NCI-H2171 (cell line): ENCODE results near the gene ALX1.
A peak's percentile ranks its signal among the peaks of the same experiment; 100 is the strongest.

Experiments
- DNase-seq: peaks from one replicate; lab custom pipeline; 2025; lab: John Stamatoyannopoulos, UW

The ALX1 gene

DNA sequence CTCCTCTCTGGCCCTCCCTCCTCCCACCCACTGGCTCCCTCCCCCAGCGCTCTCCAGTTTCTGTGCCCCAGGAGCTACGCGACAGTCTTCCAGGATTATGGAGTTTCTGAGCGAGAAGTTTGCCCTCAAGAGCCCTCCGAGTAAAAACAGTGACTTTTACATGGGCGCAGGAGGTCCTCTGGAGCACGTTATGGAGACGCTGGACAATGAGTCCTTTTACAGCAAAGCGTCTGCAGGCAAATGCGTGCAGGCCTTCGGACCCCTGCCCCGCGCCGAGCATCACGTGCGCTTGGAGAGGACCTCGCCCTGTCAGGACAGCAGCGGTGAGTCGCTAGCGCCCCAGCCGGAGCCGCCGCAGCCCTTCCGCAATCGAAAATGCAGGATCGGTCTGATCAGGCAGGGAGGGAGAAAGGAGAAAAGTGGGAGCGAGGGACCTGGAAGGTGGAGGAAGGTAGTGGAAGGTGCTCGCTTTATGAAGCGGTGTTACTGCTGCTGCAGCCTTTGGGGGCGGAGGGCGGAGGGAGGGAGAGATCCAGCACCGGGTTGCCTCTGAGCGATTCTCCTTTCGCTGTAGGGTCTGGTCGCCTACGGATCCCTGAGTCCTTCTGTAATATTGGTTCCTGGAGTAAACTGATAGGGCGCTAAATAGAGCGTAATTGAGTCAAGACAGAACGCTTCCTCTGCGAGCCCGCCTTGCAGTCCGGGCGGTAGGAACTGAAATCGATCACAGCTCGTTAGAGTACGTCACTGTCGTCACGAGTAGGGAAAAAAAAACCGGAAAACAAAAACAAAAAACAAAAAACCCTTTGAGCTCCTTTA, at the start of gene ALX1:
Gene ALX1 (plus strand): TSS at position 56 of the 819 bp plus-strand sequence. CDS start 42 bp downstream, at position 98.
- peak; percentile 12 for DNase-seq

DNA sequence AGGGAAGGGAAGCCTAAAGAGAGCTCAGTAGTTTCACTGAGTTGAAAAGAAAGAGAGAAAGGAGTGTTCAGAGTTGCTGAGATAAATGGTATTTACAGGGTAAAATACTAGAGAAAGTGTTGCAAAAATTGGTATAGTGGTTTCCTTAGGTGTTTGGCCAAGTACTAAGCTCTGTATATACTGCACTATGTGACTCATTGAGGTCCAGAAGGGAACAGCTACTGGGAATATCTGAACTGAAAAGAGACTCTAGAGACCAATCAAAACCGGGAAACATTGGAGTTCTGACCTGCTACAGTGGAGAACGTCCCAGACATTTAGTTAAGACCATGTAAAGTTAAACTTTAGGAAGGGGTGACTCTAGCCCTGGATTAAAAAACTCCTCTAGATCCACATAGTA, 42.7 kb upstream of the ALX1 start:
- DNase-seq, result no peak

DNA sequence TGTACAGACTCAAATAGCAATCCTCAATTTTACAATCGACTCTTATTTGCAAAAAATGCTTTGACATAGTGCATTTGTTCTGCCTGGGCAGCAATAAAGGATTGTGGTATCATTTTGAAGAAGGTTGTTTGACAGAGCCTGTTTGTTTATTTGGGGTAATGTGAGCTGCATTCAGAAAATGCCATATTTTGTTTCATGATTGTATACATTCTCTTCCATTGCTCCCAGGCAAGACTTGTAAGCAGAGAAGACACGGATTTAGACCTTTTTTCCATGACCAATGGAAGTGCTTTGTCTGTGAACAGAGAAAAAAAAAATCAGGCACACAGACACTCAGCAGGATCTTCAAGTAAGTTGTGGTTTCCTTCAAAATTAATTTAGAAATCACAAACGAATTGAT, 35.5 kb upstream of the ALX1 start:
- no peak for DNase-seq

DNA sequence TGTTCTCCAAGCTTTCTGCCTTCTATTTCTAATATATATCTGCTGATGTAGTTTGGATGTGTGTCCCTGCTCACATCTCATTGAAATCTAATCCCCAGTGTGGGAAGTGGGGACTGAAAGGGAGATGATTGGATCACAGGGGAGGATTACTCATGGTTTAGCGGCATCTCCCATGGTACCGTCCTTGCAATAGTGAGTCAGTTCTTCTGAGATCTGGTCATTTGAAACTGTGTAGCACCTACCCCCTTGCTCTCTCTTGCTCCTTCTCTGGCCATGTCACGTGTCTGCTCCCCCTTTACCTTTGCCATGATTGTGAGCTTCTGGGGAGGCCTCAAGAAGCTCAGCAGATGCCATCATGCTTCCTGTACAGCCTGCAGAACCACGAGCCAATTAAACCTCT, 26.2 kb upstream of the ALX1 start:
- no peak for DNase-seq

DNA sequence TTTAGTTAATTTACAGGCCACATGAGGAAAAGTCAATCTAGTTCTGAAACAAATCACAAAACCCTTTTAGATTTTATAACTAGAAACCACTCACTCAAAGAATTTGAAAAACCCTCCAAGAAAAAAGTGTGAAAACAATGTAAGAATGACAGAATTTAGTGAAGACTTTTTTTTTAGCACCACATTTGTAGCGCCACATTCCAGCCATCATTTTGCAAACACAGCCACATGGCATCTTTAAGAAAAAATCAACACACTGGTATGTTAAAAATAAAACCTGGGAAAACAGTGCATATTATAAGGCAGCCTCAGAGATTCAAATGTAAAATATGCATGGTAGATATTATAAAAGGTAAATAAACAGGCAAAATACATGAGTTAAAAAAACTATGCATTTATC, 22.3 kb upstream of the ALX1 start:
- DNase-seq, result no peak

DNA sequence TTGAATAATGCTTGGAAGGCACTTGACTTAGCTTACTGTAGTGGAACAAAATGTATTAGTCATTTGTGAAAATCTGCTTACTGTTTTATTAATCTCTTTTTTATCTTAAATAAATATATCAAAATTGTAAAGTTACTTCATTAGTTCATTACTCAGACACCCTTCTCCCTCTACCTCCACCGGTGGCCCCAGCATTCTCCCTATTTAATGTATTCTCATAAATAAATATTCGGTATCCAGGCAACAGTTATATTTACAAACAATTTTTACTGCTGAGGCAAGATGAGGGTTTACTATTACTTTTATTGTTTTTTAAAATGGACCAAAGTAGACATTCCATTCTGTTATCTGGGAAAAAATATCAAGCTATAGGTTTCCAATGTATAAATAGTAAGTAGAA, 19.6 kb upstream of the ALX1 start:
- no peak for DNase-seq

DNA sequence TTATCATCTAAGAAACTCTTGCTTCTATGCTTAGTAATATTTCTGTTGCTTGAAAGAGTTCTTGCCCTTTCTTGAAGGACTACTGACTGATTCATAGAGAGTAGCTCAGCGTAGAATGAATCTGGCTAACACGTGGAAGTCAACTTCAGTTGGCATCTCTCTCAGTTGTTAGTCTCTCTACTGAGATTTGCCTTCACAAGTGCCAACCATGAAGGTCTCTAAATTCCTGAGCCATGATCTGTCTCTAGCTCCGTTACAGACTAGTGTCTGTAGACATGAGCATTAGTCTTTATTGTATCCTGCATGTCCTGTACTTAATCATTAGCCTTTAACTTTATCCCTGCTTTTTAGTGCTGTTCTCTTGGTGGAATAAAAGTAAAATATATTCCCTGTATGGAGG, 19.1 kb upstream of the ALX1 start:
- DNase-seq, result no peak

DNA sequence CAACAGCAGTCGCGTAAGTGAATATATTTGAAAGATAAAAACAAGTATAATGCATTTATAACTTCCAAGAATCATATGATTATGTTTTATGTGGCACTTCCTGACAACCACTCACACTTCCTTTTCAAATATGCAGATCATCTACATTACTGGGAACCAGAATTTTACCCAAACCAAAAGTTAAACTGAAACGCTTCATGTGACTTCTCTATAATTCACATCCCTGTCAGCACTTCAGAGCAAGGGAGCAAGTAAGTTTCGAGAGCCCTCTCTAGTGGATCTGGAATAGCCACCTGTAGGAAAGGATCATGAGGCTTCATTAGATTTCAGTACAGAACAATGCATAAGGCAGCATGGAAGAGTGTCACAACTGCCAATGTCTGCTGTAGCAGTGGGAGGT, 13.7 kb upstream of the ALX1 start:
- DNase-seq, result no peak

DNA sequence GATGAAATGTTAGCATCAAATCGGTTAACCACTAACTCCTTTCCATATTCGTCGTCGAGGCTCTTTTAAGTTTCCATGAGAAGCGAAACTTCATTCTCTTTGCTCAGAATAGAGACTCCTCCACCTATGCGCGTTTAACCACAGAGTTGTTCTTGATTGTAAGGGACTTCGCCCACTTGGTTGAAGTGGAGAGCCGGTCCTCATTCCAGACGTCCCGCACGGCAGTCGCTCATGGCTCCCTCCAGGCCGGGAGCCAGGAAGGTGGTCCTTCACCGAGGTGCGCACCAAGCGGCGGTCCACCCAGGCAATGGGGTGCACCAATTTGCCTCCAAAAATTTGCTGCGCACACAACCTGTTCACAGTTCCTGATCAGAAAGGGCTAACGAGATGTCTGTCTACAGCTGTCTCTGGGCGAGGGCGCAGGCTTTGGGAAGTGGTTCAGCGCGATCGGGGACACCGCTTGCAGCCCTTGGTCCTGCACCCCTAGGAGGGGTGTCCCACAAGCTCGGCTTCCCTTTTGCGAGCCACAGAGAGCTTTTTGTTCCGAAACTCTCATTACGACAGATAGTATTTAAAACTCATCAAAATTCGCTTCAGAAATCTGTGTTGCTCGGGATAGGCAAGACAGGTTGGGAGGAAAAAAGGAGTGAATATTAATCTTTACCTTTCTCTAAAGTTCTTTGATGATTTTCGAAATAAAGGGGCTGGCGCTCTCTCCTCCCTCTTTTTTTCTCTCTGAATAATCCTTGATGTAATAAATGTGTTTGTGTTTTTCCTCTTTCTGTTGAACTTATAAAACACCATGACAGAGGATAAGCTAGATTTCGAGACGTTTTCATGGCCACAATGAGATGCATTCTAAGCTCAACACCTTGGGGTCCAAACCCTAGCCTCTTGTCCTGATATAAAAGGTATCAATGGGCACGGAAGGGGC, 6.4 kb upstream of the ALX1 start:
- DNase-seq, result no peak

DNA sequence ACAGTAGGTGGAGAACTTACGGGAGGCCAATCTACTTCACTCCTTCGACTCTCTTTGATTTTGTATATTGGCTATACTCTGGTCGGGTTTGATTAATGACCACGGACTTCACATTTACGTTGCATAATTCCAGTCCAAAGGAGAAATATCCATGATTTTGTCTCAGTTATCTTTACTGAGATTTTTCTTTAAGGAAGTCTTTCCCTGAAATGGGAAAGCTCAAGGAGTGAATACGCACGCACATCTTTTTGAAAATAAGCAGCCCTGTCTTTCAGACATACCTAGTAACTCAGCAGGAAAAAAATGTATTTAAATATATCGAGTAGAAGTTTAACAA, 5.7 kb upstream of the ALX1 start:
- DNase-seq, result no peak

DNA sequence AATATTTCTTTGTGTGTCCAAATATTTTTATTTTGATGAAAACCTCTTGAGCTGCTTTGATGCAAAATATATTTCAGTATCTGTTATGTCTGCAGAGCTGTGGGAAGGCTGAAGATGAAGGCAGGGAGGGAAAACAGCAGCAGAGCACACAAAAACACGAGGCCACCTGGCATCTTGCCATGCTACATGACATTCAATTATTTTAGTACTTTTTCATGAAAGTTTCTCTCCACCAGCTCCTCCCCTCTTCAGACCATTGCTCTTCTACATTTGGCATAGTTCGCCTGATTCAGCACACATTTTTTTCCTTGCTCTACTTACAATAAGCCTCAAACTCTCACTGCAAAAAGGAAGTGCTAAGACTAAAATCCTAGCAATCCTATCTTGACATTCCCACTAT, 4.6 kb upstream of the ALX1 start:
- no peak for DNase-seq

DNA sequence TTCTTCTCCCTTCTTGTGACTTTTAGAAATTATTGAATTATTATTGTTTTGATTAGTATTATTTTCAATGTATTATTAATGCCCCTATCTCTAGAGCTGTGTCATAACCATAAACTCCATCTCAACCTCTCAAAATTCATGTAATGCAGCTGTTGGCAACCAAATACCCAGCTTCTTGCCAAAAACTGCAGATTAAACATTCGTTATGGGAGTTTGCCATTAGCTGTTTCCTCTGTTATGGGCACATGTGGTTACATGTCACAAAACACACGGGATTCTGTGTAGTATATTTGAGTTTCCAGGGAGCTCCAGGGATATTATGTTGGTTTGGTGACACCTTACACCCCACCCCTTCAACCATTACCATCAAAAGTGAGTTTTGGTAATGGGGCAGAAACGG, 2.8 kb upstream of the ALX1 start:
- no peak for DNase-seq

DNA sequence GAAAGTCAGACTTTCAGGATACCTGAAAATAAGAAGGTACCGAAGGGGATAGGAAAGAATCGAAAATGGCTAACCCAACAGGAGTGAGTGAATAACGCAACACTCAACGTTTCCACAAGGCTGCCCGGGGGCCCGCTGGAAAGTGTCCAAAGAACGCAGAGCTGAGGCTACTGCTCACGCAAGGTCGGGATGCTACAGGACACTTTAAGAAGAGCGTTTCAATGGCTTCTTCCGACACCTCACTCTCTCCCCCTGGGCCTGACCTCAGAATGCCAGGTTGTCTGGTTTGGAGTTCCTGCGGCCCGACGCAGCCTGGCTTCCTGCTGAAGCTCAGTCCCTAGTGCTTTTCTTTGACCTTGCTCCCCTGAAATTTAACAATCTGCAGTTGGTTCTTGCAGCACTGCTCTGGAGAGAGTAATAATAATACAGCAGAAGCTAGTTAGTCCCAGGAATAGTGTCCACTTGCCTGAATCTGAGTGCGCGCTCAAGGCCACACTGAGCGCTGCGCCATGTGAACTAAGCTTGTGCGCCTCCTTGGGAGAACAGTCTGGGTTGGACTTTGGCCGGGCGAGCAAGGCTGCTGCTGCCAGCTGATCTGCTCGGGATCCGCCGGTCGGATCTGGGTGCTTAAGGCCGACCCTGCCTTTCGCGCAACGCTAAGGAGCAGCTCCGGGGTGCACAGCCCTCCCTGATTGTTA, 2.0 kb upstream of the ALX1 start:
- DNase-seq, result no peak

DNA sequence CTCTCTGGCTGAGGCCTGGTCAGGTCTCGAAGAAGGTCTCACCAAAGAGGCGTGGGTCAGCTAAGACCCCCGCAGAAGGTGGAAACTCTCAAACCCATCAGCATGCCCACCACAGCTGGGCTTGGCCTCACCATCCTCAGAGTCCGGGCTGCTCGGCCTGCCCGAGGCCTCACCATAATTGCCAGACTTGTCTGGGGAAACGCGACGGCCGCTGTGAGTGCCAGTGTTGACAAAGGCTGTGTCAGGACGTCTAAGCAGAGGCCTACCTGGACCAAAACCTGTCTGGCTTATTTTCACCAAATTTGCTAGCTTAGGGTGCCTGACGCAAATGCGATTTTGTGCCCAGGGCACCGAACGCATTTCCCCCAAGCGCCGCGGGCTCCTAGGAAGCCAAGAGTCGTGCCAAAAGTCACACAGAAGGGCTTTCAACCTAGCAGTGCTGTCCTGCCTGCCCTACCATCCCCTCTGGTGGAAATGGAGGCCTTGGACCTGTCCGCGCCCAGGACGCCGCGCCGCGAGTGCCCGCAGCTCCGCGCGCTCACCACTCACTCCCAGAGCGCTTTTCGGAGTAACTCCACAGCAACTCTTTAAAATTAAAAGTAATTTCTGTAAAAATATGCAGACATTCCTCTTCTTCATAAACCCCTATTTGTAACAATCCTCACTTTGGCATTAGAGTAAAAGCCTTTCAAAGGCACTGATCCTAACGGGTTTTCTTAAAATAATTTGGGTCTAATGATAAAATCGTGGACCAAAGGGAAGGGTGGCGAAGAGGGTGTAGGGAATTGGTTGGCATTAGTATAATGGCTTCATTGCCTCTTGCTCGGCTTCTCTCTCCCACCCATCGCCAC, 1.2 kb upstream of the ALX1 start:
- no peak for DNase-seq

DNA sequence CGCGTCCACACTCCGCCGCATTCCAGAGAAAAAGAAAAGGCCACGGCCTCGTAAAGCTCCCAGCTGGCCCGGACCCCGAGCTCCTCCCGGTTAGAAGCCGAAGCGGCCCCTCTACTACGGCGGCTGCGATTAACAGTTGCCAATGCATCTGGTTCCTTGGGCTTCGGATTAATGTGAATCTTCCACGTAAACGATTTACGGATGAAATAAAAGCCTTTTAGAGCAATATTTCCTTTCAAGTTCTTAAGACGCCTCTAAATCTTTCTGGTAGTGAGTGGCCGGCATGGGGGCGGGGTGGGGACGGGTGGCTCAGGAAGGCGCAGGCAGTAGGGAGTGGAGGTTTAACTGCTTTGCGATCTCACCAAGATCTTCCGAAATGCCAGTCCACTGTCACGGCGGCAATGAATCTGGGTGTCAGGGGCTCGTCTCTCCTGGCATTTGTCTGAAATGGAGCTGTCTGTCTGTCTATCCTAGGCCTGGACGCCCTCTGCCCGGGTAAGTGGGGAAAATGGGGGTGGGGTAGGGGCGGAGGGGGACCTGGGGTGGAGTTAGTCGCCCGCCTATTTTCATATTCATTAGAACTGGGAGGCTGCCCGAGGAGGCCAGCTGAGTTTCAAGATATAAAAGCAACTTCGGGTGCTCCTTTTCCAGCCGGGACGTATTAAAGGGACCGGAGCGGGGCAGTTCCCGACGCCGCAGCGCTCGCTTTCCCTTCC, 413 bp upstream of the ALX1 start:
- no peak for DNase-seq

DNA sequence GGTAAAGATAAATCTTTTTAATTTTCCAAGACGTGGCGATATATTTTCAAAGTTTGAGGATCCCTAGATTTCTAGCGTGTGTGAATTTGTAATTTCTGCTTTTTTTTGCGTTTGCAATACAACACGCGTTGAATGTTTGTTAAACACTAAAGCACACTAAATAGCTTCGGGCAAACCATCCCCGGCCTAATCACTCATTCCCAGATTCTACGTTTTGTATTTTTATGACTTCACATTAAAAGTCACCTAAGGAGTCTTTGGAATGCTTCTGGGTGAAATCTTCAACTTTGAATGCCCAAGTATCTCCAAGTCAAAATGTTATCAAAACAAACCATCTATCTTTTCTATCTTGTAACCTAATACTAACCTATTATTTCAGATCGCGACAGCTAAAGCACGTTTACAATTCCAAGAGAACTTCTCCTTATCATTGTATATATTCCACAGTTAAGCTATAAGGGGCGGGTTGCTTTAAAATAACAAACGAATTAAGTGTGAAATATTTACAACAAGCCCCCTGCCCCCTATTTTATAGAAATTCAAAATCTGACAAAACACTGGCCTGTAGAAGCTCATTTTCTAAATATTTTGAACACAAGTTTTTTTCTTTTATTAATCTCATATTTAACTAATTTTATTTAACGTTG, 1.1 kb downstream of the ALX1 start:
- DNase-seq, result no peak

DNA sequence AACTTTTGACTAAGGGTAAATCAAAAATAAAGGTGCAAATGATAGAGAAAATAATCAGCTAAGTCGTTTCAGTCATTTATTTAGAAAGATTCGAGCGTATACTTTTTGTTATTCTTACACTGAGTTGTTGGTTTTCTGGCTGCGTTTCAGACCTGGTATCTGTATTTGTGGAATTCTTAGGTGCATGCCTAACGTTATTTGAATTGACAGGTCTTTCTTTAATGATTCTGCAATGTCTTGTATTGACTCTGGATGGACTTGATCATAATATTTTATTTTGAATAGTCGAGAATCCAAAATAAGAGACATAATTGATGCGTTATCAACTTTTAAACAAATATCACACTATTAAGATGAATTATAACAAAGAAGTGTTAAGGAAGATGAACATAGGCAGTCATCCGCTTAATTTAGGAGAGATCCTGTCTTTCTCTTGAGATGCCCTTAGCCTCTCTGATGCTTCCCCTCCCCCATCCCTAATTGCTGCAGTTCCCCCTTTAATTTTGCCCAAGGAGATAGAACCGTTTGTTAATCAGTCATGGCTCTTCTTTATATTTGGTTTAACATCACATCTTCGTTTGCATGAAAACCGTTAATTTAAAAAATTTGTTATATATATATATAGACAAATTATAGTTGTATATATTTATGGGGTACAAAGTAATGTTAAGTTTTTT, 1.8 kb downstream of the ALX1 start:
- no peak for DNase-seq

DNA sequence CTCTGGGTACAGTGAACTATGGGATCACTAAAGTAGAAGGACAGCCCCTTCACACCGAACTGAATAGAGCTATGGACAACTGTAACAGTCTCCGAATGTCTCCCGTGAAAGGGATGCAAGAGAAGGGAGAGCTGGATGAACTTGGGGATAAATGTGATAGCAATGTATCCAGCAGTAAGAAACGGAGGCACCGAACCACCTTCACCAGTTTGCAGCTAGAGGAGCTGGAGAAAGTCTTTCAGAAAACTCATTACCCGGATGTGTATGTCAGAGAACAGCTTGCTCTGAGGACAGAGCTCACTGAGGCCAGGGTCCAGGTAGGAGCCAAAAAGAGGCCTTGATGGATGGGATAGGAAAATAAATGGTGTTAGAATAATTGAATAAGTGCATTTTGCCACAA, 3.5 kb downstream of the ALX1 start:
- no peak for DNase-seq

DNA sequence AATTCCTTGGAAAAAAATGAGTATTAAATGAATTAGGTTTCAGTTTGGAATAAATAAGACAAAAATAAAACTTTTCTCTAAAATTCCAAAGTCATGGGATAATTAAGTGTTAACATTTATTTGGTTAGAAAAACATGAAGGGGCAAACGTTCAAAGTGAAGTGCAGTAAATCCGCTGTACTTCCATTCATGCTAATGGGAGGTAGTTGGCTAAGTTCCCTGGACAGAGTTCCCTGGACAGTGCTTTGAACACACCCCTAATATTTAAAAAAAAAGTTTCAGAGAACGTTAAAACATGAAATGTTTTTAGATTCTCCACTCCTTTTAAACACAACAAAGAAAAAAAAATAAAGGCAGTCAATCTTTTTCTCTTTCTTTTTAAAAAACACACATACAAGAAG, 16.3 kb downstream of the ALX1 start:
- no peak for DNase-seq

DNA sequence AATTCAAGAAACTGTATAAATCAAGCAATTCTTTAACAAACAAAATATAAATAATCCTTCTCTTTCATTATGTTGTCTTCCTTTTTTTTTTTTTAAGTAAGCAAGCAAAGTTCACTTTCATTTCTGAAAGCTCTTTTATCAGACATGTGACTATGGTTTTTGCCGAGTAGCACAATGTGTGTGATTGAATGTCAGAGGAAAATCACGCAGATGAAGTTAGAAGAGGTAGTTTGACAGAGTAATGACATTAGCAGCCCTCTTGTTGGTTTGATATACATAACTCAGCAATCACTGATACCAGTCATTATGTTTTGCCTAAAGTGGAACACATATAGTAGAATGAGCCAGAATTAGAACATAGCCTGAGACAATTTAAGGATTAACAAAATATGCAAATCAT, 19.0 kb downstream of the ALX1 start:
- DNase-seq, result no peak
